Measurements from ENCODE around the gene ATP8B3.

Gene ATP8B3

DNA sequence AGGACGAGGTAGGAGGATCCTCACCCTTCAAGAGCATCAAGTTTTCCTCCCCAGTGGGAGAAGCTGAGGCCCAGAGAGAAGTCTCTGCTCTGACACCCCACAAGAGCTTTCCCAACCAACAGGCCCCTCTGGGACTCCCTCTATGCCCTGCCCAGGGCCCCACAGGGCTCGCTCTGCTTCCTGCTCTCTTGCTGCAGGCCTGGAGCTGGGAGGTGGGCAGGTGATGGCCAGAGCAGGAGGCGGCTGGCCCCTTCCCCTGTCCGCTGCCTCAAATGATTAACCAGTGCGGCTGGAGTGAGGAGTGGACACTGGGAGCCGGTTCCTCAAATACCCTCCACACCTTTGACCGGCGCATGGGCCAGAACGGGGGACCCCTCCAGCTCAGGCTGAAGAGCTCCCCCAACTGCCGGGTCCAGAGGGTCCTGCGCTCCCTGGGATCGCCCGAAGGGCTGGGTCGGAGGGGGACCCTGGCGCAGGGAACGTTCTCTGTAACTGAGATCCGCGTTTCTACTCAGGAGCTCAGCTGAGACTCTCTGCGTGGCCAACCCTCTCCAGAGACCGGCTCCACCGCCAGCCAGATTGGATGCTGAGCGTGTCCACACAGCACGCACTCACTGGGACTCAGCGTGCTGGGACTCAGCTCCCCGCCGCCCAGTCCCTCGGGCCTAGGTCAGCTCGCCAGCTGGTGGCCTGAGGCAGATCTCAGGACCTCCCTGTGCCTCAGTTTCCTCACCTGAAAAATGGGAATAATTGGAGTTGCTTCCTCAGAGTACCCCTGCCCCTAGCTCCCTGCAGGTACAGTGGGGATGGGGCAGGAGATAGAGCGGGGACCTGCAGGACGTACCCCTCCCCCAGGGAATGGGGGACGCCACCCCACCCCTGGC lies 65.4 kb downstream of the ATP8B3 start:
- DNase-seq (ENCODE audit: low read depth): no peak

DNA sequence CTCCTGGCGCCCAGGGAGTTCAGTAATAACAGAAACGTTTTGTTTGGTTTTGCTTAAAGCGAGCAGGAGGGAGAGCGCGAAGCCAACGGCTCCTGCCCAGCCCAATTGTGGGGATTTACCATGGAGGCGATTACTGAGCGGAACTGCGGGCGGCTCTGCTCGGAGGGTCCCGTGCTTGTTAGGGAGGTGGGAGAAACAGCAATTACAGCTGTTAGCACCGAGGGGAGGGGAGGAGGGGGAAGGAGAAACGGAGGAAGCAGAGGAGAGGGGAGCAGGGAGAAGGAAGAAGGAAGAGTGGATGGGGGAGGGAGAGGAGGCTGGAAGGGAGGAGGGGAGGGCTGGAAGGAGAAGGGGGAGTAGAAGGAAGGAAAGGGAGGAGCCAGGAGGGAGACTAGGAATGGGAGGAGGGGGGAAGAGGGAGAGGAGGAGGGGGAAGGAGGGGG lies 66.5 kb downstream of the ATP8B3 start:
- no peak for DNase-seq (ENCODE audit: low read depth)

DNA sequence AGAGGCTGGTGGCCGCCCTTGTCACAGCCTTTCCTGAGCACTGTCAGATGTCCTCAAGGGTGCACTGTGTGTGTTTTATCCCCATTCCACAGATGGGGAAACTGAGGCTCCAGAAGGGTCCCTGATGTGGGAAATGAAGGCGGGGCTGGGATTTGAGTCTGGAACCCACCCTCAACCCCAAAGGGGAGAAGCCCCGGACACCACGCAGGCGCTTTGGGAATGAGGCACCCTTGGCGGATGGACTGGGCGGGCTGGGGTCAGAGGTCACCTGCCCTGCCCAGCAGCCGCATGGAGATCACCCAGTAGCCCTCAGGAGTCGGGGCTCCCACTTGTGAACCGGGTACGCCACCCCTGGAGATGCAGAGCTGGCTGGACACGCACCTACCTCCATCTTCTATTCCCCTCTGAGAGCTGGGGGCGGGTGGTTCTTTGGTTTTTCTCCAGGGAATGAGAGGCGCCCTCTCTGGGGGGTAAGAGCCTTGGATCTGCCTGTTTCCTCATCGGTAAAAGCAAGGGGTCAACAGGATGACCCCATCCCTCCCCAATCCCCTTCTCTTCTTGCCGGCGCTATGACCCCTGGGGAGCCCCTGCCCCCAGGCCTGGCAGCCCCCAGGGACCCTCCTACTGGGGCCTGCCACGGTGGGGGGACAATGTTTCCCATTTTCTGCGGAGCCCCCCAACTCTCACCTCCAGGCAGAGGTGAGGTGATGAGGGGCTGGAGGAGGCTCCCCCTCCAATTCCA lies 67.1 kb downstream of the ATP8B3 start:
- DNase-seq (ENCODE audit: low read depth): no peak

GRCh38 chr19:1744133-1744665 lies 67.9 kb downstream of the ATP8B3 start:
- no peak for DNase-seq (ENCODE audit: low read depth)

- no peak for DNase-seq (ENCODE audit: low read depth)
Measured at GRCh38 chr19:1742989-1743696, 68.9 kb downstream of the ATP8B3 start.

- no peak for DNase-seq (ENCODE audit: low read depth)
Measured at GRCh38 chr19:1739960-1740629, 72.0 kb downstream of the ATP8B3 start.

DNA sequence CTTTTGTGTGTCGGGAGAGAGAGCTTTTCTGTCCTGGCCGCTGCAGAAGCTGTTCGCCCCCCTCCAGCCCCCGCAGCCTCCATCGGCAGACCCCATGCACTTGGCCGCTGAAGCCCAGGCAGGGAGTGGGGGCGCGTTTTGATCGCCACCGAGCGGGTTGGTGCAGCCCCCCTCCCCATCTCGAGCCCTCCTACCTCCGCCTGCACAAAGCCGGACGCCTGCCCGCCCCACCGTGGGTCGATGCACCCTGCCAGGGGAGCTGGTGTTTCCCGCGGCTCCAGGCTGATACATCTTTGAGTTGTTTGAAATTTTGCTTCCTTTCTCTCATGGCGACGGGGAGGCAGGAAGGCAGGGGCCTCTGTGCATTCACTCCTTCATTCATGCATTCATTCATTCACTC lies 75.1 kb downstream of the ATP8B3 start:
- DNase-seq (ENCODE audit: low read depth): no peak

DNA sequence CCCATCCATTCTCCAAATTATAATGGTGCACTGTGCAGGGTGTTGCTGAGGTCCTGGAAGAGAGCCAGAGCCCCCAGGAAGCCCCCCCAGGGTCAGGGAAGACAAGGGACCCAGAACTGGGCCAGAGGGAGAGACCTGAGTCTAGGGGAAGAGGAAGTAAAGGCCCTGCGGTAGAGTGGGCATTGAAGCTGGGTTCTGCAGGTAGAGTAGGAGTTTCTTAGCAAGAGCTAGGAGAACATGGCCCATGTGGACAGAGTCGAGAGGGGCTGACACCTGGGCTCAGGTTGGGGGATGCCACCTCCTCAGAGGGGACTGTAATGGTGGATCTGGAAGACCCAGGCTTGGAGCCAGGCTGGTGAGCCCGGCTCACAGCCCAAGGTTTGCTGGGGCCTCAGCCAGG lies 75.8 kb downstream of the ATP8B3 start:
- no peak for DNase-seq (ENCODE audit: low read depth)

- no peak for DNase-seq (ENCODE audit: low read depth)
Measured at GRCh38 chr19:1734321-1734966, 77.6 kb downstream of the ATP8B3 start.

Measured in activated T-cell treated with anti-CD3 and anti-CD28 coated beads for 1 hour (primary cell).